Measurements from ENCODE around the gene ANTXR1. TPM values are rescaled to one million over a fixed set of nuclear protein-coding genes. Genes with fewer than 3 reads are reported as not detected.

ANTXR1 gene
- total RNA-seq, 1 donor from 2014 or later: not detected

GRCh38 chr2:69070969-69071368 is 58.0 kb downstream of the ANTXR1 start:
- no peak for DNase-seq (ENCODE audit: low spot score)
- Mint-ChIP-seq H3K27ac (no peak overlapping the region), H3K36me3 (ENCODE audit: low read depth) (no peaks in the 10 kb centered on the region), H3K4me3 (no peak overlapping the region), H3K9me3 (no peaks in the 10 kb centered on the region), H3K4me1 (ENCODE audit: low read depth) (no peaks in the 10 kb centered on the region), H3K27me3 (ENCODE audit: insufficient read depth) (peaks cover 43% of the 10 kb centered on the region)
- intact Hi-C loops (cut with micrococcal nuclease): no loop called here

- no peak overlapping the region for H3K27ac Mint-ChIP-seq
- DNase-seq (ENCODE audit: low spot score): no peak
- intact Hi-C loops (cut with micrococcal nuclease): no loop called here
- no peak overlapping the region for H3K4me3 Mint-ChIP-seq
- H3K9me3 Mint-ChIP-seq: no peaks in the 10 kb centered on the region
- no peaks in the 10 kb centered on the region for H3K36me3 Mint-ChIP-seq (ENCODE audit: low read depth)
- no peaks in the 10 kb centered on the region for H3K4me1 Mint-ChIP-seq (ENCODE audit: low read depth)
- peaks cover 37% of the 10 kb centered on the region for H3K27me3 Mint-ChIP-seq (ENCODE audit: insufficient read depth)
These were observed 61.1 kb downstream of the ANTXR1 start for GRCh38 chr2:69073928-69074570.

- Mint-ChIP-seq H3K4me1 (ENCODE audit: low read depth) (no peaks in the 10 kb centered on the region), H3K27me3 (ENCODE audit: insufficient read depth) (peaks cover 37% of the 10 kb centered on the region), H3K36me3 (ENCODE audit: low read depth) (no peaks in the 10 kb centered on the region), H3K9me3 (no peaks in the 10 kb centered on the region), H3K27ac (no peak overlapping the region), H3K4me3 (no peak overlapping the region)
- DNase-seq (ENCODE audit: low spot score): no peak
- intact Hi-C loops (cut with micrococcal nuclease): no loop called here
These were observed 61.9 kb downstream of the ANTXR1 start for GRCh38 chr2:69074918-69075317.

- Mint-ChIP-seq H3K4me1 (ENCODE audit: low read depth) (no peaks in the 10 kb centered on the region), H3K27me3 (ENCODE audit: insufficient read depth) (peaks cover 38% of the 10 kb centered on the region), H3K27ac (no peak overlapping the region), H3K36me3 (ENCODE audit: low read depth) (no peaks in the 10 kb centered on the region), H3K4me3 (no peak overlapping the region), H3K9me3 (no peaks in the 10 kb centered on the region)
- intact Hi-C loops (cut with micrococcal nuclease): no loop called here
- no peak for DNase-seq (ENCODE audit: low spot score)
These were observed 62.5 kb downstream of the ANTXR1 start for GRCh38 chr2:69075486-69075885.

GRCh38 chr2:69076601-69077000 is 63.6 kb downstream of the ANTXR1 start:
- Mint-ChIP-seq H3K27me3 (ENCODE audit: insufficient read depth) (peaks cover 37% of the 10 kb centered on the region), H3K36me3 (ENCODE audit: low read depth) (no peaks in the 10 kb centered on the region), H3K27ac (no peak overlapping the region), H3K9me3 (no peaks in the 10 kb centered on the region), H3K4me1 (ENCODE audit: low read depth) (no peaks in the 10 kb centered on the region), H3K4me3 (no peak overlapping the region)
- intact Hi-C loops (cut with micrococcal nuclease): no loop called here
- no peak for DNase-seq (ENCODE audit: low spot score)

GRCh38 chr2:69077252-69077950 is 64.4 kb downstream of the ANTXR1 start:
- no peak for DNase-seq (ENCODE audit: low spot score)
- Mint-ChIP-seq H3K9me3 (no peaks in the 10 kb centered on the region), H3K4me1 (ENCODE audit: low read depth) (no peaks in the 10 kb centered on the region), H3K27ac (no peak overlapping the region), H3K4me3 (no peak overlapping the region), H3K27me3 (ENCODE audit: insufficient read depth) (peaks cover 35% of the 10 kb centered on the region), H3K36me3 (ENCODE audit: low read depth) (no peaks in the 10 kb centered on the region)
- intact Hi-C loops (cut with micrococcal nuclease): no loop called here

- H3K4me1 Mint-ChIP-seq (ENCODE audit: low read depth): no peaks in the 10 kb centered on the region
- H3K27ac Mint-ChIP-seq: no peak overlapping the region
- H3K36me3 Mint-ChIP-seq (ENCODE audit: low read depth): no peaks in the 10 kb centered on the region
- no peak overlapping the region for H3K4me3 Mint-ChIP-seq
- peaks cover 26% of the 10 kb centered on the region for H3K27me3 Mint-ChIP-seq (ENCODE audit: insufficient read depth)
- DNase-seq (ENCODE audit: low spot score): no peak
- intact Hi-C loops (cut with micrococcal nuclease): no loop called here
- no peaks in the 10 kb centered on the region for H3K9me3 Mint-ChIP-seq
These were observed 67.1 kb downstream of the ANTXR1 start for GRCh38 chr2:69080071-69080470.

- no peak for DNase-seq (ENCODE audit: low spot score)
- peaks cover 25% of the 10 kb centered on the region for H3K27me3 Mint-ChIP-seq (ENCODE audit: insufficient read depth)
- no peaks in the 10 kb centered on the region for H3K36me3 Mint-ChIP-seq (ENCODE audit: low read depth)
- no peaks in the 10 kb centered on the region for H3K4me1 Mint-ChIP-seq (ENCODE audit: low read depth)
- no peak overlapping the region for H3K4me3 Mint-ChIP-seq
- intact Hi-C loops (cut with micrococcal nuclease): no loop called here
- no peak overlapping the region for H3K27ac Mint-ChIP-seq
- no peaks in the 10 kb centered on the region for H3K9me3 Mint-ChIP-seq
These were observed 68.1 kb downstream of the ANTXR1 start for GRCh38 chr2:69081001-69081580.

GRCh38 chr2:69081757-69082156 is 68.8 kb downstream of the ANTXR1 start:
- intact Hi-C loops (cut with micrococcal nuclease): no loop called here
- no peak for DNase-seq (ENCODE audit: low spot score)
- H3K27ac Mint-ChIP-seq: no peak overlapping the region
- no peaks in the 10 kb centered on the region for H3K9me3 Mint-ChIP-seq
- H3K4me3 Mint-ChIP-seq: no peak overlapping the region
- no peaks in the 10 kb centered on the region for H3K36me3 Mint-ChIP-seq (ENCODE audit: low read depth)
- no peaks in the 10 kb centered on the region for H3K4me1 Mint-ChIP-seq (ENCODE audit: low read depth)
- peaks cover 25% of the 10 kb centered on the region for H3K27me3 Mint-ChIP-seq (ENCODE audit: insufficient read depth)

- peaks cover 26% of the 10 kb centered on the region for H3K27me3 Mint-ChIP-seq (ENCODE audit: insufficient read depth)
- no peak for DNase-seq (ENCODE audit: low spot score)
- no peak overlapping the region for H3K4me3 Mint-ChIP-seq
- intact Hi-C loops (cut with micrococcal nuclease): no loop called here
- no peaks in the 10 kb centered on the region for H3K9me3 Mint-ChIP-seq
- no peak overlapping the region for H3K27ac Mint-ChIP-seq
- H3K4me1 Mint-ChIP-seq (ENCODE audit: low read depth): no peaks in the 10 kb centered on the region
- no peaks in the 10 kb centered on the region for H3K36me3 Mint-ChIP-seq (ENCODE audit: low read depth)
These were observed 69.5 kb downstream of the ANTXR1 start for GRCh38 chr2:69082430-69082997.

GRCh38 chr2:69083235-69083748 is 70.3 kb downstream of the ANTXR1 start:
- Mint-ChIP-seq H3K4me3 (no peak overlapping the region), H3K9me3 (no peaks in the 10 kb centered on the region), H3K4me1 (ENCODE audit: low read depth) (no peaks in the 10 kb centered on the region), H3K36me3 (ENCODE audit: low read depth) (no peaks in the 10 kb centered on the region), H3K27ac (no peak overlapping the region), H3K27me3 (ENCODE audit: insufficient read depth) (peaks cover 28% of the 10 kb centered on the region)
- DNase-seq (ENCODE audit: low spot score): no peak
- intact Hi-C loops (cut with micrococcal nuclease): no loop called here

- Mint-ChIP-seq H3K4me3 (no peak overlapping the region), H3K27ac (no peak overlapping the region), H3K36me3 (ENCODE audit: low read depth) (no peaks in the 10 kb centered on the region), H3K27me3 (ENCODE audit: insufficient read depth) (peaks cover 32% of the 10 kb centered on the region), H3K4me1 (ENCODE audit: low read depth) (no peaks in the 10 kb centered on the region), H3K9me3 (no peaks in the 10 kb centered on the region)
- intact Hi-C loops (cut with micrococcal nuclease): no loop called here
- no peak for DNase-seq (ENCODE audit: low spot score)
These were observed 71.5 kb downstream of the ANTXR1 start for GRCh38 chr2:69084492-69084891.

- Mint-ChIP-seq H3K36me3 (ENCODE audit: low read depth) (no peaks in the 10 kb centered on the region), H3K9me3 (no peaks in the 10 kb centered on the region), H3K27ac (no peak overlapping the region), H3K27me3 (ENCODE audit: insufficient read depth) (peaks cover 32% of the 10 kb centered on the region), H3K4me3 (no peak overlapping the region), H3K4me1 (ENCODE audit: low read depth) (no peaks in the 10 kb centered on the region)
- intact Hi-C loops (cut with micrococcal nuclease): no loop called here
- no peak for DNase-seq (ENCODE audit: low spot score)
These were observed 73.5 kb downstream of the ANTXR1 start for GRCh38 chr2:69086466-69086865.

Data from activated T-helper 1 cell treated with anti-CD3 and anti-CD28 coated beads, Interleukin-12 subunit alpha, Interleukin-12 subunit beta, Interleukin-2, Interleukin-4 antibody, amounts not matched to agents 30 ng/mL and 10 ng/mL and 1 ng/mL, durations not matched to agents 14 hours and 24 hours and 36 hours (primary cell).